GM19099 (cell line): Measurements from ENCODE around the gene GRIK3.

ENCODE experiments used
- POLR2A ChIP-seq: IDR thresholded peaks from 3 replicates; pipeline ENCODE4 v1.6.1; 2011; ENCODE audit warnings: low read depth; ENCODE audit not compliant: insufficient read length; ENCODE audit errors: extremely low read depth

GRIK3 gene

DNA sequence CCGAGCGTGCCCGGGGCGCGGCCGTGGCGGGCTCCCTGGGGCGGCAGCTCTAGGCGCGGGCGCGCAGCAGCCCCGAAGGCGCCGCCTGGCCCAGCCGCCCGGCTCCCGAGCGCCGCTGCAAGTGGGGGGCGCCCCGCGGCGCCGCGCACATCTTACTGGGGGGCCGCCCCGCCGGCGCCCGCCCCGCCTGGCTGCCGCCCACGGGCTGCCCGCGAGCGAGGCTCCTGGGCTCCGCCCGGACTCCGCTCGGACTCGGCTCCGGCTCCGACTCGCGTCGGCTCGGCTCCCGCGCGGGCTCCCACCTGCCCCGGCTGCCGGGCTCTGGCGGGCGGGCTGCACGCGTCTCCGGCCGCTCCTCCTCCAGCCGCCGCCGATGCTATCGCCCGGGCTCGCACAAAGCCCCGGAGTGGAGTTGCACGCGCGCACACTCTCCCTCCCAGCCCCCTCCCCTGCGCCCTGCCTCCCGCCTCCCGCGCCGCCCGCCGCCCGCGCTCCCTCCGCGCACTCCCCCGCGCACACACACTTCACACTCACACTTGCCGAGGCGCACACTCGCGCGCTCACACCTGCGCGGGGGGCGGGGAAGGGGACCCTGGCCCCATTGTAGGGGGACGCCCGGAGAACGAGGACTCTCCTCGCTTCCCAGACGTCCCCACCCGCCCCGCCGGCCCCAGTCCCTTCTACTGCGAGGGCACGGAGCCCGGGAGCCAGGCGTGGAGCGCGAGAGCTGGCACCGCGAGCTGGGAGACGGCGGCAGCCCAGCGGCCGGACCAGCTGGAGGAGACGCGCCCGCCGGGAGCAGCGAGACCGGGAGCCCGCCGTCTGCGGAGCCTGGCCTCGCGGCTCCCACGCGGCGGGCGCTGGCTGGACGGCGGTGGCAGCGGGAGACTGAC lies at the start of gene GRIK3:
GRIK3 (minus strand) TSS at position 395 of the 893 bp plus-strand sequence. CDS start 407 bp downstream, outside the sequence.
- TF ChIP-seq POLR2A: no peak

- TF ChIP-seq POLR2A: no peak
Observed at GRCh38 chr1:37084013-37084412, 49.7 kb upstream of the GRIK3 start.

GRCh38 chr1:37083603-37084002 lies 49.3 kb upstream of the GRIK3 start:
- TF ChIP-seq POLR2A: no peak

DNA sequence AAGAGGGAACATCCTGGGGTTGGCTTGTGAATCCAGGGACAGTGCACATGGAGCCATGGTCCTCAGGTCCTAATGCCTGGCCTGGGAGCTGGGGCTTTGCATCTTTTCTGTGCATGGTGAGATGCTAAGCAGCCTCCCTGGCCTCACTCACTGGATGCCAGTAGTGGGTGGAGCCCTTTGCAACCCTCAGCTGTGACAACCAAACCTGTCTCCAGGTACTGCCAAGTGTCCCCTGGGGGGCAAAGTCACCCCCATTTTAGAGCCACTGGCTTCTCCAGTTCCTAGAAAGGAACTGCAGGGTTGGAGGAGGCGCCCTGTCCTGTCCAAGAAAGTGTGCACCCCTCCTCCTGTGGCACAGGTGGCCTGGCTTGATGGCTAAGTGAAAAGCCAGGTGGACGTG lies 44.6 kb upstream of the GRIK3 start:
- no peak for TF ChIP-seq POLR2A

DNA sequence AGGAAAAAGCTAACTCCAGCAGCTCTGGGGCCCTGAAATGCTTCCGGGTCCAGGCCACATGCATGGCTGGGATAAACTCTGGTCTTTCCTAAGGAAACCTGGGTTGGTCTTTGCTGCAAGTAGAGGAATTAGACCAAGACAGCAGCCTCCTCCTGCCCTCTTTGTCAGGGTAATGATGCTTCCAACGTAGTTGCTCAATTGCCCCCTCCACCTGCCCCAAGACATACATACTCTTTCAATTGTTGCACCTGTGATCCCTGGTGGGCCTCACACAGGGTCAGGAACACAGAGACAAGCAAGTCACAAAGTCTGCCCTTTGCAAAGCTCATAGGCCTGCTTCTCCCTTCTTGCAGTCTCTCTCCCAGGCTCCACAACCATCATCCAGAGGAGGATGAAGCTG lies 41.9 kb upstream of the GRIK3 start:
- TF ChIP-seq POLR2A: no peak

DNA sequence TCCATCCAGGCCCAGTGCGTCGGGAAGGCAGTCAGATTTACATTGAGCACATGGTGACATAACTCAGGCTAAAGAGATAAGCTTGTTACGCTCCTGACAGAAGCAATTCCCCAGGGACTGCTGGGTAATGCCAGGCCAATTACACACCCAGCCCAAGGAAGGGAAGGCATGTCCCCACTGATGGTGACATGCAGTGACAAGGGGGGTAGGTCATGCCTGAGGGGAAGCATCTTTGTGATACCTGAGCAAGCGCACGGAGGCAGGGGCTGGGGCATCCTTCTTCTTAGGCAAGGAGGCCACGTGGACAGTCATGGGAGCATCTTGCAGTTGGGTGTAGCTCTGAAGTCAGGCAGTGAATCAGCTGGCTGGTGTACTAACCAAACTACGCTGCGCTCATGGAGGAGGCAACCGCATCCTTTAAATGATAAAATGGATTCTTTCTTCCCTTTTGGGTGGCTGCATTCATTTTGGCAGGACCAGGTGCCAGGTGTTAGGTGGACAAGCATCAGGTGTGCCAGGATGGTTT lies 39.6 kb upstream of the GRIK3 start:
- TF ChIP-seq POLR2A: no peak

DNA sequence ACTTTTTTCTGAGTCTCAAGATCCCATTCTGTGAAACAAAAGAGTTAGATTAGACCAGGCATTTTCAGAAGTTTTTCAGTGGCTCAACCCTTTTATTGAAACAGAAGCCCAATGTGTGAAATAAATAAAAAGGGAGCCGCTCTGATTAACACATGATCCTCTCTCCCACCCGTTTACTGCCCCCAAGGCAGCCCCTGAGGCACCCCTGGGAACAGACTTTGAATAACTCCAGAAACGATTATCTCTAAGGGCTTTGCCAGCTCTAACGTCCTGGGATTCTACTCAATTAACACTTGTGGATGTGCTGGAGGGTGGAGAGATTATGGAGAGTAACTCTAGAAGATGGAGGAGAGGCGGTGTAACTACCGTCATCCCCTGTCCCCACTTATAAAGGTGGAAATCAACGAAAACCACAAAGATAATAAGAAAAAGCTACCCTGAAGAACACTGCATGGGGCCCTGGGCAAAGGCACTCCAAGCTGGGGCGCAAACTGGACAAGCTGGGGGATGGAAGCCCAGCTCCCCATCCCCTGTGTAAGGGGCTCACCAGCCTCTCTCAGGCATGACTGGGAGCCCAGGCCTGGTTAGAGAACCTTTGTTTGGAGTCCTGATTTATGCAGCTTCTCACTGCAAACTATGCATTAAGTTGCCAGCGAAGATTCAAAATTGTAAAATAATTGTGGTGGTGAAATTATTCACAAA lies 39.0 kb upstream of the GRIK3 start:
- TF ChIP-seq POLR2A: no peak

DNA sequence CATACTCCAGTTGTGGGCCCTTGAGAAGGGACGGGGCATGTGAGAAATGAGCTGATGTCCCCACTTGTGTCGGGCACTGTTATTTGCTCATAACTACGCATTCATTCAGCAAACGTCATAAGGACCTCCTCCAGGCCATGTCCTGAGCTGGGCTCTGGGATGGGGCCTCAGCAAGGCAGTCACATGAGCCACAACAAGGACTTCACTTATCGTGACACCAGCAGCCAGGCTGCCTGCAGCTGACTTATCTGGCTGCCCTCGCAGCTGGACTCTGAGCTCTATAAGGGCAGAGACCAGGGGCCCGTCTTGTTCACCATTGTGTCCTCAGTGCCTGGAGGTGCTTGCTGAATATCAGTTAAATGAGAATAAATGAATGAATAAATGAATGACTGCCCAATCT lies 37.5 kb upstream of the GRIK3 start:
- TF ChIP-seq POLR2A: no peak

DNA sequence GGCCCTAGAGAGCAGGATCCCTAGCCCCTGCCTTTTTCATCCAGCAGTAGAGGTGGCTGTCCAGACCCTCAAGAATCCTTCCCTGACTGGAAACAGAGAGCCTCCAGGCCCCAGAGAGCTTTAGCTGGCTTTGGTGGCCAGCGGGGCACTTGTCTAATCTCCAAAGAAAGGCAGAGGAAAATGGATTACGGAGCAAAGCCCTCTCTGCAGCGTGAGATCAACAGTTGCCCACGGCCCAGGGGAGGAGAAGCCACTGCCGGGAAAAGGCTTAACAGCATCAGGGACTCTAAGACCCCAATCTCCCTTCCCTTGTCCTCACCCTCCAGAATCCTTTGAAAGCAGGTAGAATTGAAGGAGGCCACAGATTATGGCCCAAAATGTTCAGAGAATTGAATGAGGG lies 35.8 kb upstream of the GRIK3 start:
- TF ChIP-seq POLR2A: no peak

- no peak for TF ChIP-seq POLR2A
Observed at GRCh38 chr1:37069406-37069805, 35.1 kb upstream of the GRIK3 start.

- TF ChIP-seq POLR2A: no peak
Observed at GRCh38 chr1:37068897-37069296, 34.6 kb upstream of the GRIK3 start.

- no peak for TF ChIP-seq POLR2A
Observed at GRCh38 chr1:37068260-37068659, 33.9 kb upstream of the GRIK3 start.

- no peak for TF ChIP-seq POLR2A
Observed at GRCh38 chr1:37064039-37064438, 29.7 kb upstream of the GRIK3 start.

GRCh38 chr1:37059346-37059745 lies 25.0 kb upstream of the GRIK3 start:
- no peak for TF ChIP-seq POLR2A

GRCh38 chr1:37058424-37058988 lies 24.2 kb upstream of the GRIK3 start:
- TF ChIP-seq POLR2A: no peak

GRCh38 chr1:37056325-37056724 lies 22.0 kb upstream of the GRIK3 start:
- no peak for TF ChIP-seq POLR2A

GRCh38 chr1:37055631-37056030 lies 21.3 kb upstream of the GRIK3 start:
- TF ChIP-seq POLR2A: no peak
